PC-3 (cell line): ENCODE data around the gene DACH2. TPM values are rescaled to one million over a fixed set of nuclear protein-coding genes. Genes with fewer than 3 reads are reported as not detected.

Source experiments
- ATAC-seq: fragments of 200-7000 bp; cut with Tn5 transposase; 2 replicates; pipeline ENCODE4 v1.9.1; 2020; ENCODE audit warnings: mild to moderate bottlenecking, moderate library complexity
- BruUV-seq: library from RNA; stranded (reverse); fragments of 400-500 nt; replicated peaks from 2 replicates; lab custom pipeline; 2021; lab: Mats Ljungman, UMichigan
- CTCF ChIA-PET: fragments of 300-600 bp; sonication (Branson Sonifier 250); formaldehyde crosslinking; loops from one replicate; lab custom pipeline; 2022; ENCODE audit warnings: antibody characterized with exemption; lab: Charles Lee
- POLR2A ChIA-PET: fragments of 300-600 bp; sonication (Branson Sonifier 250); formaldehyde crosslinking; loops from one replicate; lab custom pipeline; 2022; ENCODE audit warnings: antibody characterized with exemption; ENCODE audit not compliant: unreplicated experiment; lab: Charles Lee
- DNase-seq: peaks from one replicate; pipeline ENCODE4 v3.0.0-alpha.2; 2015
- H2AFZ ChIP-seq: fragments of 300-600 bp; sonication (generic); 2 replicates; pipeline ENCODE4 v1.6.0; 2016; ENCODE audit warnings: antibody characterized with exemption, low read length
- H3F3A ChIP-seq: fragments of 300-600 bp; sonication (generic); one replicate; pipeline ENCODE4 v1.6.0; 2017; ENCODE audit warnings: antibody characterized with exemption, low read length, control low read depth, mild to moderate bottlenecking; ENCODE audit not compliant: unreplicated experiment
- H3K27ac ChIP-seq: fragments of 300-600 bp; sonication (generic); 2 replicates; pipeline ENCODE4 v1.5.1; 2016; ENCODE audit warnings: mild to moderate bottlenecking, low read length
- H3K27me3 ChIP-seq: fragments of 300-600 bp; sonication (generic); 2 replicates; pipeline ENCODE4 v1.6.1; 2016; ENCODE audit warnings: low read length, mixed read lengths
- H3K36me3 ChIP-seq: fragments of 300-600 bp; sonication (generic); 2 replicates; pipeline ENCODE4 v1.6.1; 2016; ENCODE audit warnings: low read depth, mixed run types, low read length, mixed read lengths
- H3K4me1 ChIP-seq: fragments of 300-600 bp; sonication (generic); 2 replicates; pipeline ENCODE4 v1.5.1; 2016; ENCODE audit warnings: low read length; ENCODE audit not compliant: insufficient read depth
- H3K4me2 ChIP-seq: fragments of 300-600 bp; sonication (generic); 2 replicates; pipeline ENCODE4 v1.6.0; 2016; ENCODE audit warnings: low read length
- H3K4me3 ChIP-seq: fragments of 300-600 bp; sonication (generic); 2 replicates; pipeline ENCODE4 v1.5.1; 2016; ENCODE audit warnings: mild to moderate bottlenecking, low read length, mixed read lengths
- H3K79me2 ChIP-seq: fragments of 300-600 bp; sonication (generic); 2 replicates; pipeline ENCODE4 v1.6.1; 2017; ENCODE audit warnings: low read length, mixed read lengths
- H3K9ac ChIP-seq: fragments of 300-600 bp; sonication (generic); 2 replicates; pipeline ENCODE4 v1.6.0; 2016; ENCODE audit warnings: mild to moderate bottlenecking, low read length
- H3K9me2 ChIP-seq: fragments of 300-600 bp; sonication (generic); replicated peaks from 2 replicates; pipeline ENCODE4 v1.6.1; 2016; ENCODE audit warnings: mixed run types, low read length, mixed read lengths
- H3K9me3 ChIP-seq: fragments of 300-600 bp; sonication (generic); 2 replicates; pipeline ENCODE4 v1.6.1; 2016; ENCODE audit warnings: low read length, mixed read lengths
- H4K20me1 ChIP-seq: fragments of 300-600 bp; sonication (generic); 2 replicates; pipeline ENCODE4 v1.6.1; 2016; ENCODE audit warnings: low read length, mixed read lengths
- EZH2 ChIP-seq: fragments of 300-600 bp; sonication (generic); IDR thresholded peaks from one replicate; pipeline ENCODE4 v1.6.1; 2017; ENCODE audit warnings: antibody characterized with exemption, mild to moderate bottlenecking, low read length; ENCODE audit not compliant: unreplicated experiment
- EZH2phosphoT487 ChIP-seq: fragments of 300-600 bp; sonication (generic); IDR thresholded peaks from 2 replicates; pipeline ENCODE4 v1.6.1; 2018; ENCODE audit warnings: mild to moderate bottlenecking, antibody characterized with exemption, low read length, borderline replicate concordance
- intact Hi-C: fragments of 100-400 bp; cut with micrococcal nuclease; formaldehyde crosslinking; loops from 2 replicates; pipeline ENCODE4 v1.9.0; 2023
- total RNA-seq: library from RNA; depleted of rRNA; stranded (reverse); fragments of >200 nt; gene quantifications from 2 replicates; pipeline ENCODE4 v1.2.3, GENCODE V29; 2014
- TF ChIP-seq, protein P1 (sequence below): fragments of 300-600 bp; sonication (generic); conservative IDR thresholded peaks from 2 replicates; pipeline ENCODE4 v1.5.1; 2017; ENCODE audit warnings: antibody characterized with exemption, low read depth, mild to moderate bottlenecking, low read length

The DACH2 gene
- total RNA-seq, 1 experiment from 2014 or later = not detected

DNA sequence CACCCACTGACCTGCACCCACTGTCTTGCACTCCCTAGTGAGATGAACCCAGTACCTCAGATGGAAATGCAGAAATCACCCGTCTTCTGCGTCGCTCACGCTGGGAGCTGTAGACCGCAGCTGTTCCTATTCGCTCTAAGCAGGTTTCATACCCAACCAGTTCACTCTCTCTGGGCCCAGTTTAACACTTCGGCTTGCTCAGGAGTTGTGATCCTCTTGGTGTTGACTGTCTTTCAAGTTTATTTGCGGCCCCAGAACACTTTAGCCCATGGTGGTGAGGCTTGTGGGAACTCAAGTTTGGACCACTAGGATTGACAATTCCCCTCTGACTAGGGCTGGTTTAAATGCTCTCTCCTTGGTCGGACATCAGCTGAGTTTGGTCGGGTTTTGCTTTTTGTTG lies 147.0 kb downstream of the DACH2 start:
- H3K9ac ChIP-seq = no peak overlapping the region
- H3K36me3 ChIP-seq = no peaks in the 10 kb centered on the region
- H3K27ac ChIP-seq = no peak overlapping the region
- no peak for ATAC-seq
- H3K27me3 ChIP-seq = no peaks in the 10 kb centered on the region
- intact Hi-C loops = no loop called here
- no peak overlapping the region for H2AFZ ChIP-seq
- H3K79me2 ChIP-seq = no peaks in the 10 kb centered on the region
- no peaks in the 10 kb centered on the region for H3F3A ChIP-seq
- no peak overlapping the region for H3K4me3 ChIP-seq
- H3K9me3 ChIP-seq = no peaks in the 10 kb centered on the region
- H3K4me2 ChIP-seq = no peak overlapping the region
- DNase-seq = no peak
- H3K9me2 ChIP-seq = no peaks in the 10 kb centered on the region
- no peaks in the 10 kb centered on the region for H4K20me1 ChIP-seq
- TF ChIP-seq, protein P1, sequence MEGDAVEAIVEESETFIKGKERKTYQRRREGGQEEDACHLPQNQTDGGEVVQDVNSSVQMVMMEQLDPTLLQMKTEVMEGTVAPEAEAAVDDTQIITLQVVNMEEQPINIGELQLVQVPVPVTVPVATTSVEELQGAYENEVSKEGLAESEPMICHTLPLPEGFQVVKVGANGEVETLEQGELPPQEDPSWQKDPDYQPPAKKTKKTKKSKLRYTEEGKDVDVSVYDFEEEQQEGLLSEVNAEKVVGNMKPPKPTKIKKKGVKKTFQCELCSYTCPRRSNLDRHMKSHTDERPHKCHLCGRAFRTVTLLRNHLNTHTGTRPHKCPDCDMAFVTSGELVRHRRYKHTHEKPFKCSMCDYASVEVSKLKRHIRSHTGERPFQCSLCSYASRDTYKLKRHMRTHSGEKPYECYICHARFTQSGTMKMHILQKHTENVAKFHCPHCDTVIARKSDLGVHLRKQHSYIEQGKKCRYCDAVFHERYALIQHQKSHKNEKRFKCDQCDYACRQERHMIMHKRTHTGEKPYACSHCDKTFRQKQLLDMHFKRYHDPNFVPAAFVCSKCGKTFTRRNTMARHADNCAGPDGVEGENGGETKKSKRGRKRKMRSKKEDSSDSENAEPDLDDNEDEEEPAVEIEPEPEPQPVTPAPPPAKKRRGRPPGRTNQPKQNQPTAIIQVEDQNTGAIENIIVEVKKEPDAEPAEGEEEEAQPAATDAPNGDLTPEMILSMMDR = no peak
- no peak for TF ChIP-seq EZH2phosphoT487
- TF ChIP-seq EZH2 = no peak
- ChIA-PET CTCF (no interaction called here), POLR2A (no interaction called here)
- no peaks in the 10 kb centered on the region for H3K4me1 ChIP-seq
- BruUV-seq = no TSS peak

DNA sequence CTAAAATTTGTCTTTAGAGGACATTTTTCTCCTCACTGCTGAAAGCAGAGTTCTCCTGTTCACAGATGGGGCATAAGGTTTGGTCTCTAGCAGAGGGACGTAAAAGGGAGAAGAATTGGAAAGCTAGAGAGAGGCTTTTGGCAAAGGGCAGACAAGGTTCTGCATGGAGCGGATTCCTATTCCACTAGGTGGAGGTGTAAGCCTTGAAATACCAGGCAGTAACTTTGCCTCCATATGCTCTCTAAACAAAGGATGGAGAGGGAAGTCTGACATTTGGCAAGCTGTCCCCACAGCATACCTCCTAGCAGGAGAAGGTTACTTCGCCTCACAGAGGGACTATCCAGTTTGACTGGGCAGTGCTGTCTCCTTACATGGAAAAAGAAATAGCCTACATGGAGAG lies 174.7 kb downstream of the DACH2 start:
- no peak for DNase-seq
- CTCF ChIA-PET = no interaction called here
- Histone ChIP-seq H2AFZ (no peak overlapping the region), H3K79me2 (no peaks in the 10 kb centered on the region), H3F3A (no peaks in the 10 kb centered on the region), H3K27me3 (no peaks in the 10 kb centered on the region), H3K4me2 (no peak overlapping the region), H3K4me3 (no peak overlapping the region), H3K27ac (no peak overlapping the region), H3K9ac (no peak overlapping the region), H3K36me3 (no peaks in the 10 kb centered on the region), H3K9me3 (no peaks in the 10 kb centered on the region), H3K9me2 (no peaks in the 10 kb centered on the region), H4K20me1 (no peaks in the 10 kb centered on the region), H3K4me1 (no peaks in the 10 kb centered on the region)
- no TSS peak for BruUV-seq
- ATAC-seq = no peak
- TF ChIP-seq EZH2phosphoT487 (no peak), EZH2 (no peak)
- TF ChIP-seq, protein P1 = no peak
- POLR2A ChIA-PET = no interaction called here
- intact Hi-C loops = no loop called here

DNA sequence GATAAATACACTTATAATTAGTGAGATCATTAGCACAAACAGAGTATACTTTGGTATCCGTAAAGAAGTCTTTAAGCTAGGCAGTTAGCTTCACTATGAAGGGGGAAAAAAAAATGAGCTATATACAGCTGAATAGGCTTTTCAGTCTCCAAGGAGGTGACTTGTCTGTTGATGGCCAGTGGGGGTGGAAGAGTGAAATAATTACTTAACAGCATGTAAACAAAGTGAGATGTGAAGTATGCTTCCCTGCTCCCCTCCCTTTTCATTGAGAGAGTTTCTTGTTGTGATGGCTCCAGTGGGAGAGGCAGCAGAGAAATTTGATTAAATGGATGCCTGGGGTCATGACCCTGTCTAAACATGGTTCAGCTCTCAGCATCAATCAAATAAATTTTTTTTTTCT lies 180.9 kb downstream of the DACH2 start:
- Histone ChIP-seq H3K27me3 (no peaks in the 10 kb centered on the region), H3K27ac (no peak overlapping the region), H3K9ac (no peak overlapping the region), H3F3A (no peaks in the 10 kb centered on the region), H3K36me3 (no peaks in the 10 kb centered on the region), H3K9me2 (no peaks in the 10 kb centered on the region), H4K20me1 (no peaks in the 10 kb centered on the region), H3K4me2 (no peak overlapping the region), H3K79me2 (no peaks in the 10 kb centered on the region), H3K4me3 (no peak overlapping the region), H2AFZ (no peak overlapping the region), H3K4me1 (no peaks in the 10 kb centered on the region), H3K9me3 (no peaks in the 10 kb centered on the region)
- POLR2A ChIA-PET = no interaction called here
- no TSS peak for BruUV-seq
- DNase-seq (no peak), ATAC-seq (no peak)
- intact Hi-C loops = no loop called here
- CTCF ChIA-PET = no interaction called here
- TF ChIP-seq EZH2phosphoT487 (no peak), EZH2 (no peak)
- TF ChIP-seq, protein P1 = no peak
